ENCODE measurements around the gene AIMP2.
"Not testable (repeated sequence)": the region's sequence is repeated elsewhere in the genome, so short reads cannot be mapped to it uniquely, and the experiment has no call there.

DNA sequence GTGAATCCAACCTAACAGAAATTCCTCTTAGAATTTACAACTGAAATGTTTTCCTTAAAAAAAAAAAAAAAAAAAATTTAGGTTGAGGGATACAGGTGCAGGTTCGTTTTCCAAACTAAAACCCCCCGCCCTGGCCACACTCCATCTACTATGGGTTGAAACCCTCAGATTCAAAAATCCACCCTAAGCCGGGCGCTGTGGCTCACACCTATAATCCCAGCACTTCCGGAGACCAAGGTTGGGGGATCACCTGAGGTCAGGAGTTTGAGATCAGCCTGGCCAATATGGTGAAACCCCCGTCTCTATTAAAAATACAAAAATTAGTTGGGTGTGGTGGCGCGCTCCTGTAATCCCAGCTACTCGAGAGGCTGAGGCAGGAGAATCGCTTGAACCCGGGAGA, 50.9 kb downstream of the AIMP2 start:
- TF ChIP-seq, protein P1, sequence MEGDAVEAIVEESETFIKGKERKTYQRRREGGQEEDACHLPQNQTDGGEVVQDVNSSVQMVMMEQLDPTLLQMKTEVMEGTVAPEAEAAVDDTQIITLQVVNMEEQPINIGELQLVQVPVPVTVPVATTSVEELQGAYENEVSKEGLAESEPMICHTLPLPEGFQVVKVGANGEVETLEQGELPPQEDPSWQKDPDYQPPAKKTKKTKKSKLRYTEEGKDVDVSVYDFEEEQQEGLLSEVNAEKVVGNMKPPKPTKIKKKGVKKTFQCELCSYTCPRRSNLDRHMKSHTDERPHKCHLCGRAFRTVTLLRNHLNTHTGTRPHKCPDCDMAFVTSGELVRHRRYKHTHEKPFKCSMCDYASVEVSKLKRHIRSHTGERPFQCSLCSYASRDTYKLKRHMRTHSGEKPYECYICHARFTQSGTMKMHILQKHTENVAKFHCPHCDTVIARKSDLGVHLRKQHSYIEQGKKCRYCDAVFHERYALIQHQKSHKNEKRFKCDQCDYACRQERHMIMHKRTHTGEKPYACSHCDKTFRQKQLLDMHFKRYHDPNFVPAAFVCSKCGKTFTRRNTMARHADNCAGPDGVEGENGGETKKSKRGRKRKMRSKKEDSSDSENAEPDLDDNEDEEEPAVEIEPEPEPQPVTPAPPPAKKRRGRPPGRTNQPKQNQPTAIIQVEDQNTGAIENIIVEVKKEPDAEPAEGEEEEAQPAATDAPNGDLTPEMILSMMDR (optimal IDR thresholded peaks at IDR 0.05 in 1 of 3, IDR thresholded peaks at IDR 0.05 in 1 of 3, conservative IDR thresholded peaks at IDR 0.05 in 1 of 3; ENCODE audit: extremely low read depth in 1 of 3, insufficient read depth in 2 of 3, low read length in 3 of 3) = not testable (repeated sequence)
- not testable (repeated sequence) for TF ChIP-seq EZH2 (IDR thresholded peaks at IDR 0.05; ENCODE audit: low read length)
